SK-N-SH treated with all-trans-retinoic acid at 6 μM for 48 hours (cell line): ENCODE results near the gene CBX7.

Source experiments
- ATAC-seq: fragments of 200-7000 bp; cut with Tn5 transposase; 3 replicates; pipeline ENCODE4 v1.9.1; 2020; ENCODE audit warnings: mild to moderate bottlenecking, moderate library complexity
- ARNTL ChIP-seq: fragments of 450-650 bp; formaldehyde crosslinking; IDR thresholded peaks from 2 replicates; pipeline ENCODE4 v1.5.0; 2020; ENCODE audit warnings: low read depth, mild to moderate bottlenecking, moderate library complexity, borderline replicate concordance
- BACH2 ChIP-seq: fragments of 250-450 bp; sonication (Bioruptor Pico); IDR thresholded peaks from 2 replicates; pipeline ENCODE4 v1.9.0; 2021; ENCODE audit warnings: mild to moderate bottlenecking, borderline replicate concordance
- CREB5 ChIP-seq: fragments of 250-450 bp; sonication (Bioruptor Pico); IDR thresholded peaks from 2 replicates; pipeline ENCODE4 v1.5.1; 2020; ENCODE audit warnings: low read depth, mild to moderate bottlenecking, moderate library complexity
- CSDC2 ChIP-seq: fragments of 250-450 bp; sonication (Bioruptor Pico); IDR thresholded peaks from 2 replicates; pipeline ENCODE4 v1.5.0; 2020; ENCODE audit warnings: mild to moderate bottlenecking, moderate library complexity
- CSRNP3 ChIP-seq: fragments of 250-450 bp; sonication (Bioruptor Pico); IDR thresholded peaks from 2 replicates; pipeline ENCODE4 v1.5.1; 2021; ENCODE audit warnings: mild to moderate bottlenecking, moderate library complexity
- ESRRG ChIP-seq: fragments of 250-450 bp; sonication (Bioruptor Pico); IDR thresholded peaks from 2 replicates; pipeline ENCODE4 v1.6.1; 2021; ENCODE audit warnings: mild to moderate bottlenecking
- GLIS3 ChIP-seq: fragments of 250-450 bp; sonication (Bioruptor Pico); IDR thresholded peaks from 2 replicates; pipeline ENCODE4 v1.5.0; 2020; ENCODE audit warnings: mild to moderate bottlenecking, moderate library complexity
- OSR1 ChIP-seq: fragments of 250-450 bp; sonication (Bioruptor Pico); IDR thresholded peaks from 2 replicates; pipeline ENCODE4 v1.8.0; 2022; ENCODE audit warnings: moderate library complexity, mild to moderate bottlenecking, inconsistent platforms
- POU6F1 ChIP-seq: fragments of 250-450 bp; sonication (Bioruptor Pico); IDR thresholded peaks from 2 replicates; pipeline ENCODE4 v1.8.0; 2021; ENCODE audit warnings: low read depth, mild to moderate bottlenecking, moderate library complexity, borderline replicate concordance
- PPARA ChIP-seq: fragments of 250-450 bp; sonication (Bioruptor Pico); IDR thresholded peaks from 2 replicates; pipeline ENCODE4 v1.5.0; 2020; ENCODE audit warnings: mild to moderate bottlenecking, borderline replicate concordance
- RARB ChIP-seq: fragments of 250-450 bp; sonication (Bioruptor Pico); IDR thresholded peaks from 2 replicates; pipeline ENCODE4 v1.8.0; 2021; ENCODE audit warnings: mild to moderate bottlenecking, moderate library complexity
- ZC3H10 ChIP-seq: fragments of 250-450 bp; sonication (Bioruptor Pico); IDR thresholded peaks from 2 replicates; pipeline ENCODE4 v1.5.1; 2021; ENCODE audit warnings: mild to moderate bottlenecking, moderate library complexity
- ZFP3 ChIP-seq: fragments of 250-450 bp; sonication (Bioruptor Pico); IDR thresholded peaks from 2 replicates; pipeline ENCODE4 v1.5.0; 2020; ENCODE audit warnings: mild to moderate bottlenecking, moderate library complexity
- ZFP30 ChIP-seq: fragments of 450-650 bp; formaldehyde crosslinking; IDR thresholded peaks from 2 replicates; pipeline ENCODE4 v1.5.0; 2022; ENCODE audit warnings: mild to moderate bottlenecking, moderate library complexity
- ZNF565 ChIP-seq: fragments of 450-650 bp; formaldehyde crosslinking; conservative IDR thresholded peaks from 2 replicates; pipeline ENCODE4 v1.5.0; 2020; ENCODE audit warnings: low read depth, mild to moderate bottlenecking, moderate library complexity
- ZNF8 ChIP-seq: fragments of 450-650 bp; formaldehyde crosslinking; IDR thresholded peaks from 2 replicates; pipeline ENCODE4 v1.5.0; 2020; ENCODE audit warnings: mild to moderate bottlenecking, moderate library complexity

CBX7 gene

GRCh38 chr22:39088685-39089032 is 63.8 kb downstream of the CBX7 start:
- TF ChIP-seq PPARA (CRISPR knock-in tag) (no peak), ZC3H10 (no peak), ESRRG (no peak), RARB (CRISPR knock-in tag) (no peak), ARNTL (CRISPR knock-in tag) (no peak), ZFP30 (no peak), OSR1 (CRISPR knock-in tag) (no peak), ZNF8 (CRISPR knock-in tag) (no peak), CSDC2 (CRISPR knock-in tag) (no peak), CSRNP3 (no peak), BACH2 (CRISPR knock-in tag) (no peak)
- no peak for ATAC-seq

- TF ChIP-seq ZNF565 (no peak), GLIS3 (CRISPR knock-in tag) (no peak), OSR1 (CRISPR knock-in tag) (no peak), RARB (CRISPR knock-in tag) (no peak), ESRRG (no peak), CSRNP3 (no peak), CREB5 (CRISPR knock-in tag) (no peak)
- ATAC-seq, result no peak
Observed at GRCh38 chr22:39087881-39088684, 64.4 kb downstream of the CBX7 start.

- no peak for ATAC-seq
Observed at GRCh38 chr22:39087098-39087497, 65.4 kb downstream of the CBX7 start.

More at GRCh38 chr22:39087098-39087497, 65.4 kb downstream of the CBX7 start:
- TF ChIP-seq POU6F1 (CRISPR knock-in tag) (no peak), CSDC2 (CRISPR knock-in tag) (no peak), CREB5 (CRISPR knock-in tag) (no peak), ZNF565 (no peak), ZC3H10 (no peak), ZNF8 (CRISPR knock-in tag) (no peak), OSR1 (CRISPR knock-in tag) (no peak), ZFP3 (CRISPR knock-in tag) (no peak), ARNTL (CRISPR knock-in tag) (no peak), CSRNP3 (no peak), RARB (CRISPR knock-in tag) (no peak)
- TF ChIP-seq, all 23 proteins: peak for 0
